Astrocyte of the cerebellum (primary cell): ENCODE measurements around the gene CTTNBP2.

Experiments
- DNase-seq: peaks from one replicate; pipeline ENCODE4 v3.0.0-alpha.2; 2011; ENCODE audit warnings: low read depth
- H3K4me3 ChIP-seq: 2 replicates; pipeline ENCODE4 v1.5.1; 2011; ENCODE audit warnings: mild to moderate bottlenecking, low read depth, low read length, moderate library complexity
- CTCF ChIP-seq: IDR thresholded peaks from 2 replicates; pipeline ENCODE4 v1.5.1; 2012; ENCODE audit warnings: low read length, low read depth, moderate library complexity, mild to moderate bottlenecking; ENCODE audit errors: missing control alignments
- in situ Hi-C: cut with HindIII; loops from 2 replicates; pipeline ENCODE4 v1.10.0; 2017; ENCODE audit warnings: low sequenced_read_pairs

Gene CTTNBP2

GRCh38 chr7:117780832-117781231, 92.4 kb downstream of the CTTNBP2 start:
- in situ Hi-C loops: no loop called here
- H3K4me3 ChIP-seq: no peak overlapping the region
- no peak for DNase-seq
- TF ChIP-seq CTCF: no peak

DNA sequence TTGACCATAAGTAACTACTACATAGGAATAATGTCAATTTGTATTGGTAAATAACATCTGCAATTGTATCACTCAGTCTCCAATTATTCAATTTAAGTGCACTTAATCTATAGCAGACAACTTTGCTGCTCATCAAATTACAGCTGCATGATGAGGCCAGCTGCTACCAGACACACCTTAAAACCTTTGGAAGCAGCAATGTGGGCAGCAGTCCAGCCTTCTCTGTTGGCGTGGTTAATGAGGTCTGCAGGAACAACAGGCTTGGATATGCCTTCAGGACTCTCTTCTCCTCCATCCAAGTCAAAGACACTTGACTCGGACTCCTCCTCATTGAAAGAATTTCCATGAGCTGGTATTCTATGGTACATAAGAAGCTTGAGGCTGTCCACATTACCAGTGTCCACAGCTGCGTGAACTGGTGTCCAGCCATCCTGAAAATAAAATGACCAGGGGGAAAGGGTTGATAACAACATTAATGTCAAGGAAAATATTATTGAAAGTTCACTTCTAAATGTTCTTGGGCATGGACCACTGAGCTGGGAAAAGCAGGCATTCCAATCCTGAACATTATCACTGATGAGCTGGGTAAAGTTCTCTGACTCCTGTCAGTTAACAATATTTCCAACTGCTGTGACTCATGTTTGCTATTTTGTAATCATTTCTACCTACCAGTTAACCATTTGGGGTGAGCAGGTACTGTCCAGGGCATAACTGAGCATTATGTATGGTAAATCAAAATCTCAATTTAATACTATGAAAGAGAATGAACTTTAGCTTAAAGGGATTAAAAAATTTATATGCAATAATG, 95.7 kb downstream of the CTTNBP2 start:
- no peak for TF ChIP-seq CTCF
- in situ Hi-C loops: no loop called here
- no peak for DNase-seq
- H3K4me3 ChIP-seq: no peak overlapping the region

GRCh38 chr7:117776224-117776623, 97.0 kb downstream of the CTTNBP2 start:
- DNase-seq: no peak
- in situ Hi-C loops: no loop called here
- TF ChIP-seq CTCF: no peak
- no peak overlapping the region for H3K4me3 ChIP-seq

DNA sequence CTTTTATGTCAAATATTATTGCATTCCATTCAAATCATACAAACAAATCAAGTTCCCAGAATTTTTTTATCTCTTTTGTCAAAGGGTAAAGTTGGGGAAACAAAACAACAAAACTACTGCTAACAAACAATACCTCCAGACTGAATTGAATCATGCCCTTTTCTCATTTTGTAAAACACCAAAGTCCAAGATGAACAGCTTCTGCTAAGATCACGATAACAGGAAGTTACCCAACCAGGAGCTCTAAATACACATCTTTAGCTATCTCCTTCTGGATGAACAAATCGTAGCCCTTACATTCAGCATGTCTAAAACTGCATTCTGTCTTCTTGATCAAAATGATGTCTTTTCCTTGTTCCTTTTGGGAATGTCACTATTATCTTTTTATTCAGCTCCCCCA, 97.4 kb downstream of the CTTNBP2 start:
- no peak overlapping the region for H3K4me3 ChIP-seq
- DNase-seq: no peak
- no peak for TF ChIP-seq CTCF
- in situ Hi-C loops: no loop called here

DNA sequence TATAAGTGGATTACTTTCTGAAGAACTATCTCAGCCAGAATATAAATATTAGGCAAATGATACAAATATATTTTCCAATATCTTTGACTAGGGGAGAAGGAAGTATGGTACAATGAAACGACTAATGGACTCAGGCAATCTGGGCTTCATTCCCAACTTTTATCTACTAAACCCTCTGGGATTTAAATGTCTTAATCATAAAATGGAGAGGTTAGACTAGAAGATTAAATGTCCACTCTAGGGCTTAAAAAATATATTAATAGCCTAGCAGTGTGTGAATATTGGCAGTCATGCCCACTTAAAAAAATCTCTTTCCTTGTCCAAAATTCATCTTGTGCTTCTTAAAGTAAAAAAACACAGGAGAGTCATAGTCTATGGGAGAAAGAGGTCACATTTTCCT, 98.3 kb downstream of the CTTNBP2 start:
- no peak for DNase-seq
- no peak for TF ChIP-seq CTCF
- H3K4me3 ChIP-seq: no peak overlapping the region
- in situ Hi-C loops: no loop called here

GRCh38 chr7:117772421-117772820, 100.8 kb downstream of the CTTNBP2 start:
- H3K4me3 ChIP-seq: no peak overlapping the region
- DNase-seq: no peak
- no peak for TF ChIP-seq CTCF
- in situ Hi-C loops: no loop called here
